ENCODE measurements around the gene OTUB1.

OTUB1 gene

GRCh38 chr11:64023712-64024710, 37.8 kb downstream of the OTUB1 start:
- DNase-seq (ENCODE audit: low spot score) = no peak

- no peak for DNase-seq (ENCODE audit: low spot score)
Measured at GRCh38 chr11:64025205-64025604, 39.0 kb downstream of the OTUB1 start.

GRCh38 chr11:64026575-64027205, 40.5 kb downstream of the OTUB1 start:
- no peak for DNase-seq (ENCODE audit: low spot score)

DNA sequence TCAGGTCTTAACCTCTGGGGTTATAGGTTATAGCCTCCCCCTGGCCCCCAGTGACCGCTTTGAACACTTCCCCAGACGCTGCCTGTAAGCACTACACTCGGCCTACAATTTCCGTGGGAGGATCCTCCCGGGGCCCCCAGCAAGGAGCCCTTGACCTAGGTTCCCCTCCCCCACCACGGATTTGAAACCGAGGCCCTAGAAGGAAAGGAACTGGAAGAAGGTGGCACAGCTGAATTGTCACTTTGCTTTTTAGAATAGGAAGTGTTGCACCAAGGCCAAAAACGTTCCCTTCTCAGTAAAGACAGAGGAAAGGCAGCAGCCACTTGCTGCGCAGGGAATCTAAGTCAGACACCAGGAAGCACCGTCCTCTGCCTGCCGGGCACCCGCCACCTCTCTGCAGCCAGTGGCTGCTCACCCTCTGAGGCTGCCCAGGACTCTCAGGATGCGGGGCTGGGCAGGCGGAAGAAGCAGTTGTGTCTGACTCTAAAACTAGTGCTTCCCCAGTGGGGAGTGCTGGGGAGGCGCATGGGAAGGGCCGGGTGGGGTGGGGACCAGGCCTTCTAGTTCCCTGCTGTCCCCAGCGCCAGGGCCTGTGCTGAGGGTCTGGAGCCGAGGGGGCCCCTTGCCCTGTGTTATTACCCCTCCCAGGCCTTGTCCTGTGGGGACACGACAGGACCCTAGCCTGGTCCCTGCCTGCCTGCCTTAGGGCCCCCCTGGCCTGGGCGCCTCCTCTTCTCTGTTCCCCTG, 41.6 kb downstream of the OTUB1 start:
- no peak for DNase-seq (ENCODE audit: low spot score)

DNA sequence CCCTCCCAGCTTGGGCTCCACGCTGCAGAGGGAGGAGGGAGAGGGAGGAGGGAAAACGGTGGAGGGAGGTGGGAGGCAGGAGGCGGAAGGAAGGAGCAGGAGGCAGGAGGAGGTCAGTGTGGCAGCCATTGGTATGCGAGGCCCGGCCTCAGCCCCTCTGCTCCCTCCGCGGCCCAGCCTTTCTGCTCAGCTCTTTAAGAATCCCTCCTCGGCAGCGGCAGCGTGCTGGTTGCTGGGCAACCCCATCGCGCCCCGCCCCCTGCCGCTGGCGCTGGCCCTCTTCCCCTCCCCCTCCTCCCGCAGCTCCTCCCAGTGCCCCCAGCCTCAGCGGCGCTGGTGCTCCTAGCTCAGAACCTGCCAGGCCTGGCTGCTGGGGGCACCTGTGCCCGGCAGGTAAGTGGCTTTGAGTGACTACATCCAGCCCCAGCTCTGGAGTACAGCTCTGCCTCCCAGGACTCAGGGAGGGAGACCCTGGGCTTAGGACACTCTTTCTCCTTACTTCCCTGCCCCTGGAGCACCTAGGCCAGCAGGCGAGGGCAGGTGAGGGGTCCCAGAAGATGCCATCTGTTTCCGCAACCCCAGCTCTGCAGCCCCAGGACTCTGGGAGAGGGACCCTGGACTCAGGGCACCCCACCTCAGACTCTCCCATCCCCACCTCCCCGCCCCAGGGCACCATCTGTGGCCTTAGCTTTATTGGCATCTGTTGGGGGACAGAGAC, 42.3 kb downstream of the OTUB1 start:
- no peak for DNase-seq (ENCODE audit: low spot score)

DNA sequence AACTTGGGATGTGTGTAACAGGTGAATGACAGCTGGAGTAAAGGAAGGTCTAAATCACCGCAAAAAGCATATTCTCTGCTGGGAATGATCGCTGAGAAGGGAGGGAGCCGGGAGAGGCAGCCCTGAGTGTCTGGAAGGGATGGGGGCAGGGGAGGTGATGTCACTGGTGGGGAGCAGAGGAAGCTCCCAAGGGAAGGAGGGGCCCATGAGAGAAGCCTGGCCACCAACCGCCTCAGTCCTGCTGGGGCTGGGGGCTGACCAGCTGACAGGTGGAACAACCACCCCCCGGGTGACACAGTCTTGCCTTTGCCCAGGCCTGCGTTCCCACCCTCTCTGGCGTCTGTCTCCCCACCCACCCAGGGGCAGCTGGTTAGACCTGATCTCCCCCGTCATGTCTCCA, 43.5 kb downstream of the OTUB1 start:
- no peak for DNase-seq (ENCODE audit: low spot score)

DNA sequence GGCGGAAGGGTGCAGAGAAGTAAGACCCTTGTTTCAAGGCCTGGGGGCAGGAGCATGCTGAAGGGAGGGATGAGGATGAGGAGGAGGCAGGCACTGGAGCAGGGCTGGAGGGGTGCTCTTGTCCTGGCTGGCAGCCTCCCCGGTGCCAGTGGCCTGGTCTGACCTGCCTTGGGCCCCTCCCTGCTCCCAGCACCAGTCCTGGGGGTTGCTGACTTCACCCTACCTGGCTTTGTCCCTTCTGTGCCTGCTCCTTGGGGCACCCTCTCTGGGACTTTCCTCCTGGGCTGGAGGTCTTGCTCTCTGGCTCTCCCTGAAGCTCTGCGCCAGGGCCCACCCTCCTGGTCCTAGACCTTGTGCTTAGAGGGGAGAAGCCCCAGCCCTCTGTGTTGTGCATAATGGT, 44.8 kb downstream of the OTUB1 start:
- DNase-seq (ENCODE audit: low spot score) = no peak

DNA sequence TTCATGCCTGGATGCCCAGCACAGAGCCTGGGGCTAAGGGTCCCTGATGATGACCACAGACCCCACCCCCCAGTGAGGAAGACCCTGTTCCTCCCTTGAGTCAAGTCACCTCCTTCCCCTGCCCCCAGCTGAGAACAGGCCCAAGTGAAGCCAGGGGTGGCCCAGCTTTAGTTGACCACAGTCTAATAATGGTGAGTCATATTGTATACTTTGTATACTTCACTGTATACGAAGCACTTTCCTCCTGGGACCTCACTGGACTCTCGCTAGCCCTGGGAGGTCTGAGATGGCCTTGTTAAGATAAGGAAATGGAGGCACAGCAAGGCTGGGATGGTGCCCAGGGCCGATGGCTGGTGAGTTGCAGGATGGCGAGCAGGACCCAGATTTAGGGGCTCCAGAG, 45.8 kb downstream of the OTUB1 start:
- DNase-seq (ENCODE audit: low spot score) = no peak

GRCh38 chr11:64034411-64034811, 48.2 kb downstream of the OTUB1 start:
- DNase-seq (ENCODE audit: low spot score) = no peak

- DNase-seq (ENCODE audit: low spot score) = no peak
Measured at GRCh38 chr11:64035081-64035524, 48.9 kb downstream of the OTUB1 start.

DNA sequence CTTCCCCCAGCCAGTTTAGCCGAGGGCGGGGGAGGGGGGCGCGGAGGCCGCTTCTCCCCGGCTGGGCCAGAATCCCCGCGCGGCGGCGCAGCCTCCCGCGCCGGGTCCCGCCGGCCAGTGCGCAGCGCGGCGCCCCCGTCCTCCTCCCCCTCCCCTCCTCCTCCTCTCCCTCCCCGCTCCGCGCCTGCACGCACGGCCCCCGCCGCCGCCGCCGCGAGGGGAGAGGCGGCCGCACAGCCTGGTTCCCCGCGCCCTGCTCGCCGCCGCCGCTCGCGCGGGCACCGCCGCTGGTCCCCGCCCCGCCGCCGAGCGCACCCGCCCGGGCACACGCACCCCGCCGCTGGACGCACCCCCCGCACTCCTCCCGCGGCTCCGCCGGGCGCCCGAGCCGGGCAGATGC, 49.3 kb downstream of the OTUB1 start, which contains the start of gene FLRT1:
Gene FLRT1 (plus strand): TSS at position 356 of the 400 bp plus-strand sequence. CDS start 80,337 bp downstream, outside the sequence.
- DNase-seq (ENCODE audit: low spot score) = no peak

GRCh38 chr11:64036087-64037026, 50.1 kb downstream of the OTUB1 start:
- DNase-seq (ENCODE audit: low spot score) = no peak

- no peak for DNase-seq (ENCODE audit: low spot score)
Measured at GRCh38 chr11:64037027-64037634, 50.9 kb downstream of the OTUB1 start.

GRCh38 chr11:64038500-64038899, 52.3 kb downstream of the OTUB1 start:
- DNase-seq (ENCODE audit: low spot score) = no peak

DNA sequence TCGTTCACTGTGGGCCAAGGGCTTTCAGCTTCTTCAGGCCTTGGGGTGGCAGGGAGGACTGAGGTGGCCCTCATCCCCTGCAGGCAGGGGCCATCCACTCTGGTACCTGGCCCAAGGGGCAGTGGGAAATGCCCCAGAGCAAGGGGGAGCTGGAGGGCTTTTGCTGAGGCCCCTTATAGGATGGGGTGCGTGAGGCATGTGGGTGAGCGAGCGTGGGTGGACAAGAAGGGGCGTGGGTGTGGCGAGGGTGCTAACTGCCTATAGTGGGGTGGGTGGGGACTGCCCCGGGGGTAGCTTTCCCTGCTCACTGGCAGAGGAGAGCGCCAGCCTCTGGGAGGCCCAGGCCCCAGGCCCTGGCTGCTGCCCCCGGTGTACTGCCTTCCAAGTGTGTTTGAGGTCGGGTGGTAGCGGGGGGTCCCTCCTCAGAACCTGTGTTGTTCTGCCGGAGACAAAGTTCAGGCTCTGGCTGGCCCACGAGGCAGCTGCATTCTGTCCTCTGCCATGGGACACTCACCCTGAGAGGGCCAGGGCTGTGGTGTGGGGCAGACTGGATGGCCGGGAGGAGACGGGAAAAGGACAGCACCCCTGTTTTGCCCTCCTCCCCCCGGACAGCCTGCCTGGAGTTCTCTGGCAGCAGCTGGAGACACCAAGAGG, 52.9 kb downstream of the OTUB1 start:
- DNase-seq (ENCODE audit: low spot score) = no peak

GRCh38 chr11:64040684-64041322, 54.6 kb downstream of the OTUB1 start:
- DNase-seq (ENCODE audit: low spot score) = peak; percentile 83

- no peak for DNase-seq (ENCODE audit: low spot score)
Measured at GRCh38 chr11:64041846-64042245, 55.6 kb downstream of the OTUB1 start.

DNA sequence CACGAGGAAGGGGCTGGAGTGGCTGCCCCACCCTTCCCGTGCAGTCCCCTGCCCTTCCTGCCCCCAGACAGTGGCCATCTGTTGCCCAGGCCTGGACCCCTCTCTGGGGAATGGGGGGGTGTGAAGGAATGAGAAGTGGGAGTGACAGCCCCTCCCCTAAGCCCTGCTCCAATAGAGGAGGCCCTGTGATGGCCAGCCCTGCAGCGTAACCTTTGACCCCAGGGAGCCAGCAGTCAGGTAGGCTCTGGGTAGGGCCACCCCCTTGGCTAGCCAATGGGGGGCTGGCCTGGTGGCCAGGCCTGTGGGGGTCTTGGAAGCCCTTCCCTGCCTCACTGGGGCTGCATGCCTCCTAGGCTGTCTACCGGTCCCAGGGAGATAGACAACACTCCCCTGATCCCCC, 56.1 kb downstream of the OTUB1 start:
- DNase-seq (ENCODE audit: low spot score) = no peak

DNA sequence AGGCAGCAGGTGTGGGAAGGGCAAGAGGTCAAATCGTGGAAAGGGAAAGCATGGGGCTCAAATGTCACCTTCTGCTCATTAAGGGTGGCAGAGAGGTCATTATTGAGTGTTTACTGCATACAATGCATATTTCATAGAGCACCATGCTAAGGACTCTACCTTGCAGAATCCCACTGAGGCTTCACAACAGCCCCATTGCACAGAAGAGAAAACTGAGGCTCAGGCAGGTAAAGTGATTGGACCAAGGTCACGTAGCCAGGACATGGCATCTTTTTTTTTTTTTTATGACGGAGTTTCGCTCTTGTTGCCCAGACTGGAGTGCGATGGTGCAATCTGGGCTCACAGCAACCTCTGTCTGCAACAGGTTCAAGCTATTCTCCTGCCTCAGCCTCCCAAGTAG, 57.3 kb downstream of the OTUB1 start:
- no peak for DNase-seq (ENCODE audit: low spot score)

Measured in HuH-7 (cell line).